ENCODE measurements around the gene USP37.

- TF ChIP-seq POLR2A (IDR thresholded peaks at IDR 0.05) (no peak), CTCF (IDR thresholded peaks at IDR 0.05) (no peak)
Observed at GRCh38 chr2:218605432-218605831, 37.3 kb upstream of the USP37 start.

Data from breast epithelium (tissue), 3 donors.